Retinal pigment epithelial cell (primary cell): ENCODE data around the gene NHERF1.

Experiments
- DNase-seq: peaks from one replicate; pipeline ENCODE4 v3.0.0-alpha.2; 2010; ENCODE audit warnings: low read depth
- H3K4me3 ChIP-seq: 2 replicates; pipeline ENCODE4 v1.5.1; 2011; ENCODE audit warnings: mild to moderate bottlenecking, low read length, control low read depth, moderate library complexity
- CTCF ChIP-seq: conservative IDR thresholded peaks from 2 replicates; pipeline ENCODE4 v1.5.1; 2011; ENCODE audit warnings: low read depth, low read length, control low read depth, inconsistent platforms

NHERF1 gene

GRCh38 chr17:74776990-74777389 lies 28.6 kb downstream of the NHERF1 start:
- peak overlapping the region; percentile 80 for H3K4me3 ChIP-seq
- no peak for TF ChIP-seq CTCF
- no peak for DNase-seq

GRCh38 chr17:74777901-74778515 lies 29.6 kb downstream of the NHERF1 start:
- no peak for DNase-seq
- no peak overlapping the region for H3K4me3 ChIP-seq
- no peak for TF ChIP-seq CTCF

GRCh38 chr17:74778960-74779359 lies 30.5 kb downstream of the NHERF1 start:
- TF ChIP-seq CTCF = no peak
- DNase-seq = no peak

GRCh38 chr17:74779501-74779900 lies 31.1 kb downstream of the NHERF1 start:
- no peak overlapping the region for H3K4me3 ChIP-seq
- TF ChIP-seq CTCF = no peak
- DNase-seq = no peak

More at GRCh38 chr17:74778960-74779359, 30.5 kb downstream of the NHERF1 start:
- no peak overlapping the region for H3K4me3 ChIP-seq

- no peak for TF ChIP-seq CTCF
- no peak for DNase-seq
Observed at GRCh38 chr17:74779948-74780400, 31.5 kb downstream of the NHERF1 start.

GRCh38 chr17:74780443-74781238 lies 32.2 kb downstream of the NHERF1 start:
- peak; percentile 66 for TF ChIP-seq CTCF
- H3K4me3 ChIP-seq = no peak overlapping the region
- DNase-seq = no peak

More at GRCh38 chr17:74779948-74780400, 31.5 kb downstream of the NHERF1 start:
- no peak overlapping the region for H3K4me3 ChIP-seq

- TF ChIP-seq CTCF = no peak
- no peak for DNase-seq
- H3K4me3 ChIP-seq = no peak overlapping the region
Observed at GRCh38 chr17:74782571-74782970, 34.1 kb downstream of the NHERF1 start.
